ENCODE data around the gene MEIS2. TPM values are rescaled to one million over a fixed set of nuclear protein-coding genes. Genes with fewer than 3 reads are reported as not detected.
A peak's percentile ranks its signal among the peaks of the same experiment; 100 is the strongest.

Gene MEIS2
- total RNA-seq, 4 donors from 2014 or later = 7.5 to 40.4 (median 21.2) TPM

DNA sequence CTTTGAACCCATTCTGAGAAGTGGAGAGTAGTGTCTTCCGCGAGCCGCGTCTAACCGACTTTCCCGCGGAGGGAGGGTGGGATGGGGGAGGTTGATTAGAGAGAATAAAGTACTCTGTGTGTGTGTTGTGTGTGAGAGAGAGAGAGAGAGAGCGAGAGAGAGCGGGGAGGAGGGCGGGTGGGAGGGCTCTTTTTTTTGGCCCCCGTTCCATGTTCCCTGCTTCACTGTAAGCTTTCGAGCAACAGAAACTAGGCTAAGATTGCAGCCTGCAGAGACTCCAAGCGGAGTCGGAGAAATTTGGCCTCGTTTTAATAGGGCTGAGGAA is 1.6 kb upstream of the MEIS2 start:
- Histone ChIP-seq H3K27me3 (peaks cover 0 to 9% of the 10 kb centered on the region in 2 donors), H3K36me3 (no peaks in the 10 kb centered on the region), H3K4me3 (peak overlapping the region; percentile 44 to 79 (median 58)), H3K9me3 (no peaks in the 10 kb centered on the region), H3K27ac (peak overlapping the region; percentile 63 to 93 (median 74)), H3K4me1 (peaks cover 0 to 6% (median 0%) of the 10 kb centered on the region in 4 donors)
- no peak for TF ChIP-seq POLR2A (IDR thresholded peaks at IDR 0.05)
- TF ChIP-seq, protein P1, sequence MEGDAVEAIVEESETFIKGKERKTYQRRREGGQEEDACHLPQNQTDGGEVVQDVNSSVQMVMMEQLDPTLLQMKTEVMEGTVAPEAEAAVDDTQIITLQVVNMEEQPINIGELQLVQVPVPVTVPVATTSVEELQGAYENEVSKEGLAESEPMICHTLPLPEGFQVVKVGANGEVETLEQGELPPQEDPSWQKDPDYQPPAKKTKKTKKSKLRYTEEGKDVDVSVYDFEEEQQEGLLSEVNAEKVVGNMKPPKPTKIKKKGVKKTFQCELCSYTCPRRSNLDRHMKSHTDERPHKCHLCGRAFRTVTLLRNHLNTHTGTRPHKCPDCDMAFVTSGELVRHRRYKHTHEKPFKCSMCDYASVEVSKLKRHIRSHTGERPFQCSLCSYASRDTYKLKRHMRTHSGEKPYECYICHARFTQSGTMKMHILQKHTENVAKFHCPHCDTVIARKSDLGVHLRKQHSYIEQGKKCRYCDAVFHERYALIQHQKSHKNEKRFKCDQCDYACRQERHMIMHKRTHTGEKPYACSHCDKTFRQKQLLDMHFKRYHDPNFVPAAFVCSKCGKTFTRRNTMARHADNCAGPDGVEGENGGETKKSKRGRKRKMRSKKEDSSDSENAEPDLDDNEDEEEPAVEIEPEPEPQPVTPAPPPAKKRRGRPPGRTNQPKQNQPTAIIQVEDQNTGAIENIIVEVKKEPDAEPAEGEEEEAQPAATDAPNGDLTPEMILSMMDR (IDR thresholded peaks at IDR 0.05) = no peak
- DNase-seq = no peak

DNA sequence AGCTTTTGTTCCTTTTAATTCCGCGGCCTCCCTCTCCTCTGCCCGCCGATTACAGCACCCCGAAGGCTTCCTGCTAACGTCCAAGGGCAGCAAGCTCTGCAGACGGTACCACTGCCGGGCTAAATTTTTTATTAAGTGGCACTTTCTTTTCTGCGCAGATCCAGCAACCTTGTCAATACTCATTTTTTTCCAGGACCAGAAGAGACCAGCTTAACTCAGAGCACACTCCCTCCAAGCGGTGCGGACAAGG is 542 bp upstream of the MEIS2 start:
- Histone ChIP-seq H3K4me3 (peak overlapping the region; percentile 44 to 79 (median 58)), H3K27me3 (peaks cover 0 to 6% of the 10 kb centered on the region in 2 donors), H3K27ac (peak overlapping the region; percentile 63 to 93 (median 74)), H3K4me1 (peaks cover 0 to 6% (median 0%) of the 10 kb centered on the region in 4 donors), H3K36me3 (no peaks in the 10 kb centered on the region), H3K9me3 (no peaks in the 10 kb centered on the region)
- TF ChIP-seq POLR2A (IDR thresholded peaks at IDR 0.05) = no peak
- no peak for DNase-seq

DNA sequence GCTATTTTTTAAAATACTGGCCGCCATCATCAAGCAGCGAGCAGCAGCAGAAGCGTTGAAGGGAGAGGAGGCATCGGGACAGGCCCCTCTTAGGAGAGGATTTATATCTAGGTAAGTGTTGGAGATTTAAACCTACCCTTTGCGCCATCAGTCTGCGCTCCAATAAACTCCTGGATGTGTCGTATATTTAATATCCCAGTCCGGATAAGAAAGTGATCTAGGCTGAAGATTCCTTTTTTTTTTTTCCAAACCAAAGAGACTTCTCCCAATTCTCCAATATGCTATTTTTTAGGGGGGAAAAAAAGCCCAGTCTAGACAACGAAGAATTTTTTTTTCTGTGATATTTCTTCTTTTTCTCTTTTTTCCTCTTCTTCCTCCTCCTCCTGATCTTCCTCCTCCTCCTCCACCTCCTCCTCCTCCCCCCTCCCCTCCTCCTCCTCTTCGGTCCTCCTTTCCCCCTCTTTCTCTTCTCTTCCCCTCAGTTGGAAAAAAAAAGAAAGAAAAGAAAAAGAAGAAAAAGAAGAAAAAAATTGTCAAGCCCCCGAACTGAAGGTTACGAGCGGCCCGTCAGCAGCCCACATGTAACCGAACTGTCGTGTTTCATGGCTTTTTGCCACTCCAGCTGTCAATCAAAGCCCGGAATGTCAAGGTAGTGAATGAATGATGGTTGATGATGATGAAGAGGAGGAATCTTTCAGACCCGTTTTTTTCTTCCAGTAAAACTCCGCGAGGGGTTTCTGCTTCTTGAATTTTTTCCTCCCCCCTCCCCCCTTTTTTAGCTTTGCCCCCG is 835 bp downstream of the MEIS2 start:
- H3K9me3 ChIP-seq = no peaks in the 10 kb centered on the region
- peaks cover 0 to 6% (median 0%) of the 10 kb centered on the region in 4 donors for H3K4me1 ChIP-seq
- H3K27me3 ChIP-seq = peaks cover 0 to 6% of the 10 kb centered on the region in 2 donors
- TF ChIP-seq POLR2A (IDR thresholded peaks at IDR 0.05) = no peak
- TF ChIP-seq, protein P1 (IDR thresholded peaks at IDR 0.05) = no peak
- H3K4me3 ChIP-seq = peak overlapping the region; percentile 44 to 79 (median 58)
- peak overlapping the region; percentile 61 to 93 (median 74) for H3K27ac ChIP-seq
- no peaks in the 10 kb centered on the region for H3K36me3 ChIP-seq
- no peak for DNase-seq

DNA sequence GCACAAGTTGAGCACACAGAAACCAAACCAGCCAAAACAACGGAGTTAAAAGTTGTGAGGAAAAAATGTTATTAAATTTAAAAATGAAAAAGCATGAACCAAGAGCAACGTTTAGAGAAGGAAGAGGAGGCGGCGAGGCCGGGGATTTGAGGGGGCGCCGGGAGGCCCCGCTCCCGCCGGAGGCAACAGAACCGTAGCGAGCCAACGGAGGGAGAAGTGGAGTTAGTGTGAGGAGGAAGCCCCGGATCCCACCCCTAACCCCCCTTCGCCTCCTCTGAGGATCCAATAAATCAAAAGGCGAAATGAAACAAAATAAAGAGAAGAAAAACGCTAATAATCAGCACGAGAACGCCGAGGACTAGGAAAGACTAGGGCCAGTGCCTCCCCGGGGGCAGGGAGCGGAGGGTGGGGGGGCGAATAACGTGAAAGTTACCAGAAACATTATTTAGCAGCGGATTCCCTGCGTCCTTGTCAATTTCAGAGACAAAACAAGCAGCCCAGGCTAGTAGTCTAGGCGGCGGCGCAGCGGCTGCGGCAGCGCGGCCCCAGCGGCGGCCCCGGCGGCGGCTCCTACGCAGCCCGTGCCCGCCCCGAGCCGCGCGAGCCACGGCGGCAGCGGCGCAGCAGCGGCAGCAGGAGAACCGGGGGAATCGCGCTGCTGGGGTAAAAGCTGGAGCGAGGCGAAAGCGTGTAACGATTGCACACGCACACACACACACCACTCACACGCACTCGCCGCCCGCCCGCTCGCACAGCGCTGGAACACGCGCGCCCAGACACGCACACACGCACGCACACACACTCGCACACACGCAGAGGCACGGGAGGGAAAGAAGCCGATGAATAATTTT is 1.7 kb downstream of the MEIS2 start:
- DNase-seq = peak in 1 of 3 donors; percentile 55
- peaks cover 0 to 6% of the 10 kb centered on the region in 2 donors for H3K27me3 ChIP-seq
- no peaks in the 10 kb centered on the region for H3K36me3 ChIP-seq
- TF ChIP-seq POLR2A (IDR thresholded peaks at IDR 0.05) = no peak
- TF ChIP-seq, protein P1 (IDR thresholded peaks at IDR 0.05) = no peak
- H3K9me3 ChIP-seq = no peaks in the 10 kb centered on the region
- H3K4me3 ChIP-seq = peak overlapping the region; percentile 44 to 79 (median 58)
- peaks cover 0 to 6% (median 0%) of the 10 kb centered on the region in 4 donors for H3K4me1 ChIP-seq
- H3K27ac ChIP-seq = peak overlapping the region; percentile 57 to 93 (median 66)

DNA sequence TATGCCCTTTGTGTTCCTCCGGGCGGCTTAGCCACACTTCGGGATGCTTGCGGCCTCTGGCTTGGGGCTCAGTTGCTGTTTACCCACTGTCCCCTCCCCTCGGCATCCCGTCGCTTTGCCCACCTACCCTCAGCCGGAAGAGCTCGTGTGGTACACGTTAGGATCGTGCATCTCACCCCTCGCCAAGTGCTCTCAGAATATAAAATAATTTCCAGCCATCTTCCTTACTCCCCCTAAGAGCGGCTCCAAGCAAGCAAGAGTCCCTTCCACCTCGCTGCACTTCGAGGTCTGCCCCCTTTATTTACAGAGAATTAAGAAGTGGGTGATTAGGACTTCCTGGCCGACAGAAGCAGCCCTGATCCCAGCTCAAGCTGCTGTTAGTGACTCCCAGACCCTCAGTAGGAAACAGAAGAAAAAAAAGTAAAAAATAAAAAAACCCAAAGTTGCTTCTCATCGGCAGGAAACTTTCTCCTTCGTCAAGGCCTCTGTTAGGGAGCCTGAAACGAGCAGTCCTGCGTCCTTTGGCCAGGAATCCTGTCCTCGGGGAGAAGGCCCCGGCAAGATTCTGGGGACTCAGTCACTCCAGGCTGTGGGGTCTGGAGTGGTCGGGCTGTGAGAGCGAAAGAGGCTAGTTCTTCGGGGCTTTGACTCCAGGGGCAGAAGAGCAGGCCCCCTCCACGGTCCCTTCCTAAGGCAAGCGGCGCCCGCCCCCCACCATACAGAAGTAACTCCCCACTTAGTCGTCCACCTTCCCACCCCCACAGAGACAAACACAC is 3.0 kb downstream of the MEIS2 start:
- H3K9me3 ChIP-seq = no peaks in the 10 kb centered on the region
- peaks cover 0 to 6% (median 0%) of the 10 kb centered on the region in 4 donors for H3K4me1 ChIP-seq
- H3K27ac ChIP-seq = peak overlapping the region; percentile 17 to 93 (median 65)
- H3K36me3 ChIP-seq = no peaks in the 10 kb centered on the region
- no peak for DNase-seq
- TF ChIP-seq, protein P1 (IDR thresholded peaks at IDR 0.05) = no peak
- TF ChIP-seq POLR2A (IDR thresholded peaks at IDR 0.05) = no peak
- peaks cover 0 to 6% of the 10 kb centered on the region in 2 donors for H3K27me3 ChIP-seq
- H3K4me3 ChIP-seq = peak overlapping the region; percentile 30 to 79 (median 52)

Measured in Peyer's patch (tissue), 4 donors.